Heart left ventricle (tissue), 13 donors: ENCODE measurements around the gene PIAS4.

Experiments used
- CTCF ChIP-seq, 12 donors: fragments of 200-600 bp; sonication (generic) in 4 of 12; IDR thresholded peaks; one replicate each; pipeline versions ENCODE4 v1.5.0 to v1.8.0; 2018 to 2022; ENCODE audit warnings: antibody characterized with exemption in 12 of 12, mild to moderate bottlenecking in 5 of 12
- POLR2A ChIP-seq, 2 donors: fragments of 450-650 bp; IDR thresholded peaks; one replicate each; pipeline ENCODE4 v1.6.1; 2017; ENCODE audit warnings: antibody characterized with exemption in 2 of 2, mild to moderate bottlenecking in 2 of 2, moderate library complexity in 2 of 2
- donor health status: ischemic (EF 13 %, LVEDD 7.1; RV severe dilation, severe dysfunction).
- donor health status: DM: no; HTN: yes; CAD: no.
- donor health status: DM: no; HTN: no; CAD: no.
- donor health status: ischemic (EF 25% LVEDD 6.9; RV normal size, moderate dysfunction).
- donor health status: ischemic (EF 25% LVEDD 5.7; RV mildly dilated, moderate dysfunction).
- donor health status: ischemic (EF 35%, LVEDD 5.7; RV mildly dilated, moderate dysfunction).
- donor health status: nonischemic (EF 11% LVEDD 7.7; RV severe dilation, severe dysfunction).
- donor health status: DM: yes; HTN: yes; CAD: no.
- donor health status: PGD.
- donor health status: ischemic (EF 29% LVEDD 5.4; RV normal size, mild dysfunction).
- donor health status: nonischemic (EF 23%, LVEDD 6.1; RV moderate dilation, normal function).

- TF ChIP-seq CTCF (IDR thresholded peaks at IDR 0.05) = no peak
- no peak for TF ChIP-seq POLR2A (IDR thresholded peaks at IDR 0.05)
Observed at GRCh38 chr19:4046946-4047683, 39.6 kb downstream of the PIAS4 start.
